A673 (cell line): ENCODE results near the gene PAK1IP1. TPM values are rescaled to one million over a fixed set of nuclear protein-coding genes. Genes with fewer than 3 reads are reported as not detected.

Source experiments
- BruUV-seq: library from RNA; stranded (reverse); fragments of 400-500 nt; replicated peaks from 2 replicates; lab custom pipeline; 2021; lab: Mats Ljungman, UMichigan
- CTCF ChIA-PET: fragments of 300-600 bp; sonication (Branson Sonifier 250); formaldehyde crosslinking; loops from one replicate; lab custom pipeline; 2022; ENCODE audit warnings: antibody characterized with exemption; lab: Charles Lee
- POLR2A ChIA-PET: fragments of 300-600 bp; sonication (Branson Sonifier 250); formaldehyde crosslinking; loops from one replicate; lab custom pipeline; 2022; ENCODE audit warnings: antibody characterized with exemption; ENCODE audit not compliant: low non-redundant PET; lab: Charles Lee
- DNase-seq: peaks from one replicate; pipeline ENCODE4 v3.0.0-alpha.2; 2015; ENCODE audit warnings: low spot score
- H3K27ac ChIP-seq: fragments of 200-600 bp; sonication (generic); 2 replicates; pipeline ENCODE4 v1.5.1; 2016; ENCODE audit warnings: mixed run types, low read depth, mild to moderate bottlenecking, mixed read lengths, antibody characterized with exemption, low read length; ENCODE audit not compliant: poor library complexity, severe bottlenecking
- H3K27me3 ChIP-seq: fragments of 200-600 bp; sonication (generic); replicated peaks from 2 replicates; pipeline ENCODE4 v1.6.1; 2017; ENCODE audit warnings: mixed run types, low read depth, mild to moderate bottlenecking, mixed read lengths, antibody characterized with exemption, low read length; ENCODE audit not compliant: insufficient read depth, poor library complexity
- H3K36me3 ChIP-seq: fragments of 200-600 bp; sonication (generic); 2 replicates; pipeline ENCODE4 v1.6.1; 2016; ENCODE audit warnings: mixed run types, mild to moderate bottlenecking, mixed read lengths, antibody characterized with exemption, low read length; ENCODE audit not compliant: insufficient read depth, poor library complexity, severe bottlenecking
- H3K4me1 ChIP-seq: fragments of 200-600 bp; sonication (generic); 2 replicates; pipeline ENCODE4 v1.6.1; 2017; ENCODE audit warnings: mixed run types, mild to moderate bottlenecking, mixed read lengths, antibody characterized with exemption, low read length; ENCODE audit not compliant: insufficient read depth, poor library complexity, severe bottlenecking
- H3K4me3 ChIP-seq: fragments of 200-600 bp; sonication (generic); 2 replicates; pipeline ENCODE4 v1.5.1; 2016; ENCODE audit warnings: low read depth, mixed run types, mild to moderate bottlenecking, mixed read lengths, low read length; ENCODE audit not compliant: poor library complexity, severe bottlenecking
- H3K9me3 ChIP-seq: fragments of 200-600 bp; sonication (generic); 2 replicates; pipeline ENCODE4 v1.6.1; 2016; ENCODE audit warnings: mixed run types, low read depth, mild to moderate bottlenecking, mixed read lengths, antibody characterized with exemption, low read length; ENCODE audit not compliant: poor library complexity, severe bottlenecking
- CTCF ChIP-seq: fragments of 300-800, 200-600 bp; sonication (generic); conservative IDR thresholded peaks from 2 replicates; pipeline ENCODE4 v1.5.1; 2017; ENCODE audit warnings: low read depth, mild to moderate bottlenecking, antibody characterized with exemption, low read length, moderate library complexity, mixed read lengths
- EZH2 ChIP-seq: fragments of 200-600 bp; sonication (generic); IDR thresholded peaks from 2 replicates; pipeline ENCODE4 v1.6.1; 2017; ENCODE audit warnings: borderline replicate concordance, low read depth, mild to moderate bottlenecking, mixed read lengths, antibody characterized with exemption, low read length; ENCODE audit not compliant: poor library complexity, severe bottlenecking
- intact Hi-C: fragments of 100-400 bp; cut with micrococcal nuclease; formaldehyde crosslinking; loops from one replicate; pipeline ENCODE4 v1.10.0; 2022; ENCODE audit not compliant: unreplicated experiment
- total RNA-seq: library from RNA; stranded (reverse); gene quantifications from 2 replicates; pipeline ENCODE4 v1.2.3, GENCODE V29; 2021

The PAK1IP1 gene
- total RNA-seq, 1 experiment from 2014 or later = 41.6 TPM

- no peak for DNase-seq
- BruUV-seq = no TSS peak
- Histone ChIP-seq H3K36me3 (no peaks in the 10 kb centered on the region), H3K27ac (peak overlapping the region; percentile 85), H3K4me3 (peak overlapping the region; percentile 70), H3K4me1 (peaks cover 15% of the 10 kb centered on the region), H3K27me3 (no peaks in the 10 kb centered on the region), H3K9me3 (peaks cover 4% of the 10 kb centered on the region)
- no peak for TF ChIP-seq CTCF
- no peak for TF ChIP-seq EZH2
- CTCF ChIA-PET = interaction anchor here (1.2 kb wide), 1 partner anchor 244 kb away, joined by 5 read pairs; no protein-coding TSS in a partner anchor
- POLR2A ChIA-PET = interaction anchor here (0.8 kb wide), 1 partner anchor 31 kb away, joined by 4 read pairs; no protein-coding TSS in a partner anchor
- intact Hi-C loops = loop anchor here (2.0 kb wide), 1 partner anchor 24 kb away; the partner anchor contains the start of gene TMEM14B
Observed at GRCh38 chr6:10722570-10722819, 27.7 kb downstream of the PAK1IP1 start.

GRCh38 chr6:10722820-10723566, 28.2 kb downstream of the PAK1IP1 start, which contains the start of gene TMEM14C:
Gene TMEM14C, plus strand, starts transcription at chr6:10723070. Its CDS starts 1,544 bp downstream, at chr6:10724614.
- Histone ChIP-seq H3K4me1 (peaks cover 15% of the 10 kb centered on the region), H3K27ac (peak within 1 kb of the TSS; percentile 85), H3K9me3 (peaks cover 4% of the 10 kb centered on the region), H3K27me3 (no peaks in the 10 kb centered on the region), H3K4me3 (peak within 1 kb of the TSS; percentile 70), H3K36me3 (no peaks in the 10 kb centered on the region)
- ChIA-PET POLR2A (interaction anchor here (0.8 kb wide), 1 partner anchor 31 kb away, joined by 4 read pairs; no protein-coding TSS in a partner anchor), CTCF (interaction anchor here (1.2 kb wide), 1 partner anchor 244 kb away, joined by 5 read pairs; no protein-coding TSS in a partner anchor)
- peak; percentile 96 for DNase-seq
- intact Hi-C loops = loop anchor here (2.0 kb wide), 1 partner anchor 24 kb away; the partner anchor contains the start of gene TMEM14B
- TF ChIP-seq EZH2 = no peak
- TF ChIP-seq CTCF = no peak
- BruUV-seq = TSS peak; percentile 66

- intact Hi-C loops = loop anchor here (2.0 kb wide), 1 partner anchor 23 kb away; the partner anchor contains the start of gene TMEM14B
- no peak for DNase-seq
- ChIA-PET CTCF (no interaction called here), POLR2A (interaction anchor here (0.6 kb wide), 1 partner anchor 29 kb away, joined by 8 read pairs; the partner anchor contains the start of gene PAK1IP1)
- no peak for TF ChIP-seq EZH2
- TF ChIP-seq CTCF = no peak
- peaks cover 15% of the 10 kb centered on the region for H3K4me1 ChIP-seq
- H3K27me3 ChIP-seq = no peaks in the 10 kb centered on the region
- H3K9me3 ChIP-seq = no peaks in the 10 kb centered on the region
- no TSS peak for BruUV-seq
- peak overlapping the region; percentile 85 for H3K27ac ChIP-seq
- H3K36me3 ChIP-seq = peaks cover under 1% of the 10 kb centered on the region
- peak overlapping the region; percentile 70 for H3K4me3 ChIP-seq
Observed at GRCh38 chr6:10723567-10723881, 28.8 kb downstream of the PAK1IP1 start.
